DMS53 treated with DMSO at 0.1 percent for 48 hours (cell line): ENCODE data around the gene RHOJ.

Experiments used
- DNase-seq: peaks from one replicate; lab custom pipeline; 2025; ENCODE audit not compliant: unreplicated experiment; lab: John Stamatoyannopoulos, UW

Gene RHOJ

DNA sequence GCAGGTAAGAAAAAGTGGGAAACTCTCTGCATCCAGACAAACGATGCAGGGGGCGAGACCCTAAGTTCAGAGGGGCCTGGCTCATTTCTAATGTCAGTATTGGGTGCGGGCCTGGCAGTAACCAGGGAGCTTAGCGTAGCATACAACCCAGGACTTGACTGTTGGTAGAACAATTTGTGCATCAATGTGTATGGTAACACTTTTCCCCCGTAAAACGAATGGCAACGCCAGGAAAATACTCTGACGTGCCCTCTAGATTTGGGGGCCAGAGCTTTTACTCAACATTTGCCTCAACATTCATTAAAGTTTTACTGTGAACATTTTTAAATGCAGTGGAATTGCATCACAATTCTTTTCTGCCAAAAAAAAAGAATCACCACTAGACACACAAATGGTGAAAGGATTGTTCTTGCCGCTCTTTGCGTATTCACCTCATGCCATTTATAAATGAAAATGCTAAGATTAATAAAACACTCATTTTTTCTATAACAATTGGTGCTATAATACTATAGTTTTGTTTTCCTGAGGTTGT, 867 bp downstream of the RHOJ start:
- no peak for DNase-seq

DNA sequence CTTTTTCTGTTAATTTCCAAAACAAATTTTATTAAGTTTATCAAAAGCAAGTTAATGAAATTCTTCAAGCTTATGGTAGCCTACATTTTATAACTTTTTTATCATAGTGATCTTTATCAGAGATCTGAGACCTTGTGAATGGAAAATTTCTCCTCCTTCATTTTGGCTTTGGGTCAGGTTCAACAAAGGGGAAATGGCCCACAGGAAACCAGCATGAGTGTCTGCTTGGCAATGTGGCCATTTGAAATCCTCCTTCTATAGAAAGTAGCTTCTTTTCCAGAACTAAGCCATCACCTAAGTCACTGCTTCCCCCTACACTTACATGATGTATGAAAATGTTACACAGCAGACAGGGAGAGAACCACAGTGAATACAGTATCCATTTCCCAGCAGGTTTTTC, 1.6 kb downstream of the RHOJ start:
- no peak for DNase-seq

DNA sequence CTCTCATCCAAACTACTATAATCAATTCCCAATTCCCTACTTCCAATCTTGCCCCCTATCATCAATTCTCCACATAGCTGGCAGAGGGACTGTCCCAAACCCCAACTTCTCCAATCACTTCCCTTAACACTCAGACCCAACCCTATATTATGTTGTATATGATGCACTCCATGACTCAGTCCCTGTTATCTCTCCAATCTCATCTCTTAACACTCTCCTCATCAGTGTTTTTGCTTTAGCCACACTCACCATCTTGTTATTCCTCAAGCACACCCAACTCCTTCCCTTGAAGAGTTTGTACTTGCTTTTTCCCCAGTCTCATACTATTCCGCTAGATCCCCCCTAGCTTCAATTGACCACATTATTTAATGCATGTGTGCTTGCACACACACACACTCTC, 4.9 kb downstream of the RHOJ start:
- DNase-seq, result no peak

DNA sequence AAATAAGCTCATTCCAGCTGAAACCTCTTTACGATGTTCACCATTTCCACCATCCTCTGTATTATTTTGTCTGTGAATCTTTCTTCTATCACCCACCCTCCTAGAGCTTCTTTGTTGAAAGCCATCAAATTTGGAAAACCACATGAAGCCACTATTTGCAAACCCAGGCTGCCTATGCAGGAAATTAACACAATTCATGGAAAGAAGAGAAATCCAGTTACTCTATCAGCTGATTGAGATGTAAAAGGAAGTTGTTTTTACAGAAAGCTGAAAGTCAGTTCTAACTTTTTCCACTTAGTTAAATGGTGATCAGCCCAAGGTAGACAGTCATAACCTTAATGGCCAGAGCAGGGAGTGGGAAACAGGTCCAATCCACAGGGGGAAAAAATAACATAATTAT, 6.6 kb downstream of the RHOJ start:
- no peak for DNase-seq

DNA sequence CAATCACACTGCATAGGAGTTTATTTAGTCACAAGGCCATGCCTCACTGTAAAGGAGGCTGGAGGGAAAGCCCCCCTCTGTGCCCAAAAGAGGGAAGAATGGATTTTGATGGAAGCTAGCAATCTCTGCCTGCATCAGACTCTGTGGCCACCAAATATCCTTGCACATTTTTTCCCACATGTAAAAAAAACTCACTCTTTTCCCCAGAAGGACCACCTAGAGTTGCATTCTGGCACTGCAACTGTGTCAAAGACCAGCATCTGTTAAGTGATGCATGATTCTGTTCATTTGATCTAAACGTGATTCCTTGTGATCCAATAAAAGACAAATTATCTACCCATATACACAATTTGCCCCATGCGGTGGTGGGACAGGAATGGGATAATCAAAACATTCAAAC, 8.0 kb downstream of the RHOJ start:
- DNase-seq, result no peak

DNA sequence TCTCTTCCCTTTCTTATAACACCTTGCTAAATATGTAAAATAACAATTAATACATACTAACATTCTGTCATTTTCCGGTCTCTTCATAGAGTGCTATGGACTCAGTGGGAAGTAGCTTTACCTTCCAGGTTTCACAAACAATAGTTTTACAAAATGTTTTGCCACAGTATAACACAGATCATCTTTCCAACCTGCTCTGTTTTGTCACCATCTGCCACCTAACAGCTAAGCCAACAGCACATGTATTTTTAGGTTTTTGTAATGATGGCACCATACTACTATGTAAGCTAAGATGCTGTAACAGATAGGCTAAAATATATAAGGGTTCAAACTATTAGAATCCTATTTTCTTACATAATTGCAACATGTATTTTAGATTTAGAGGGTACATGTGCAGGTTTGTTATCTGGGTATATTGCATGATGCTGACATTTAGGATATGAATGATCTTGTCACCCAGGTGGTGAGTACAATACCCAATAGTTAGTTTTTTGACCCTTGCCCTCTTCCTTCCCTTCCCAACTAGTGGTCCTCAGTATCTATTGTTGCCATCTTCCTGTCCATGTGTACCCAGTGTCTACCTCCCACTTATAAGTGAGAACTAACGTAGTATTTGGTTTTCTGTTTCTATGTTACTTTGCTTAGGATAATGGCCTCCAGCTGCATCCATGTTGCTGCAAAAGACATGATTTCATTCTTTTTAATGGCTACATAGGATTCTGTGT, 8.7 kb downstream of the RHOJ start:
- DNase-seq, result no peak

DNA sequence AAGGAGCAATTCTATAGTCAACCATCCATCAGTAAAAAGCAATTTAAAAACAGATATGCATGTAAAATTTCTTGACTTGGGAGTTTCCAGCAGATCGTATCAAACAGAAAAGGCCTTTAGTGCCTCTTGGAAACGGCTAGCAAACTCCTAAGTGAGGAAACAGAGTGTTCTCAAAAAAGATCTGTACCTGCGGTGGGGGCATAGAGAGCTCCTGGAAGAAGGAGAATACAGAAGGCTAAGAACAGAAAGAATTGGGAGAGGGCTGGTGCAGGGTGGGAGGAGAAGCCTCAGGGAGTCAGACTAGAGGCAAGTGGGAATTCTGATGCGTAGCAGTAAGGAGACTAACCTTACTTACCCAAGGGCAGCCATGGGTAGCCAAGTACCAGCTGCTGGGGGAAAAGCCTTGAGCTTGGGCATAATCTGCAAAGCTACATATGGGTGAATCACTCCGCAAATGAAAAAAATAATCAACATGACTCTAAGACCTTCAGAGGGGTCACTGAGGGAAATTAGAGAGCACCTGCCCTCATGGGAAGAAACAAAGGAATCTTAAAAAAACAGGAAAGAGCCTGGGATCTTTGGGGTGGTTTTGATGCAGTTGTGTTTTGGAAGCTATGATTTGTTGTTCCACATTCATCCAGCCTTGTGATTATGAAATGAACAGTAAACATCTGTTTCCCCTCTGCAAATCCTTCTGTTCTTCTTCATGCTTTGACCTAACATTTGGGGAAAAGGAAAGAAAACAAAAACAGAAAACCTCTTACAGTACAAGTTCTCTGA, 10.4 kb downstream of the RHOJ start:
- no peak for DNase-seq

DNA sequence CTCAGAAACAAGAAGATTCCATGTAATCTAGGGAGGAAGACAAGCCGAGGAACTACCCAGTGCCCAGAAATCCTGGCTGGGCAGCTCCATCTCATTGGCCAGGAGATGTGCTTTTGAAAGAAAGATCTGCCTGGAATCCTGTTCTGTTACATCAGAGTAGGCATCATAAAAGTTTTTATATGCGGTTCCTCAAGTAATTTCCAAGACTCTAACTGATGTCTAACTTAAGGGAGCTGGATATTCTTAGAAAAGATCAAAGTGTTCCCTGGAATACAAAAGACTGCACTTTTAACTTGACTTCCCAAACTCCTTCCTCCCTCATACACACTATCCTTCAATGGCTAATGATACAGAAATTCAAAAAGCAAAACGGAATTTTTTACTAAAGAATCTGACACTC, 16.3 kb downstream of the RHOJ start:
- DNase-seq, result no peak

DNA sequence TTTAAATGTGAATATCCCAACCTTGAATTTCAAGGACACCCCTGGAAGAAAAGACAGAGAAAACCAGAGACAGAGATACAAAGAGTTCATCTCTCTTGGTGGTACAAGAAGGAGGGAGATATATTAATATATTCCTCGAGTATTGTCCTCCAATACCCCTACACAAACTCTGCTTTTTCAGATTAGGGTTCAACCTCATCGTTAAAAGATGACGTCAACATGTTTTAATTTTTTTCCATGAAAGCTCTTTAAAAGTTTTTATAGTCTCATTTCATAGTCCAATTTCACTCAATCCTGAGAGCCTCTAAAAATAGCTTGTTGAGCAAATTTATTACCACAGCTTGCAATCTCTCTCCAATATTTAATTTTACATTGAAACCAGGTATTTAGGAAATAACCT, 19.4 kb downstream of the RHOJ start:
- no peak for DNase-seq

DNA sequence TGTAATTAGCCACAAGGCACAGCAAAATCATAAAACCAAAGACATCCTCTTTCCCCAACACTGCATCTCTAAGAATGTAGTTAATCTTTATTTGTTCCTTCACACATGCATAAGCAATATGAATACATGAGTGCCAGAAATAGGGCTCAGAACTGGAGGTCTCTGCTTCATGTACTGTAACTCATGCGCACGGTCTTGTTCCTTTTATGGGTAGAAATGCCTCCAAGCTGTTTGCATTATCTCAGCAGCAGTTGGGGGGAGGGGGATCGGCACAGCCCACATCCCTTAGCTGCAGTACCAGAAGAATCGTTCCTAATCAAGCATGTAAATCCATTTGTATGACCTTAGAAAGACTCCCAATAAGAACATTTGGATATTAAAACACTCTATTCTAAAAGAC, 20.0 kb downstream of the RHOJ start:
- no peak for DNase-seq

DNA sequence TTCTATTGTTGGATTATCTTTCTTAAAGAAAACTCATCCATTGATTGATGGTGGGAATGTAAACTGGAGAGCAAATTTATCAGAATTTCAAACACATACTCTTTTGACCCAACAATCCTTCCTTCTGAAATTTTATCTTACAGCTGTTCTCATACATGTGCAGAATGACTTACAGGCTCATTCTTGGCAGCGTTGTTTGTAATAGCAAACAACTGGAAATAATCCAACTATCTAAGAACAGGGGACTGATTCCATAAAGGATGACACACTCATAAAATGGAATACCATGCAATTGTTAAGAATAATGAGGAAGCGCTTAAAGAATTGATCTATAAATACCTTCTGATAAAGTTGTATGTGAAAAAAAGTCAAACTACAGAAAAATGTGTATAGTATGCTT, 24.0 kb downstream of the RHOJ start:
- no peak for DNase-seq

DNA sequence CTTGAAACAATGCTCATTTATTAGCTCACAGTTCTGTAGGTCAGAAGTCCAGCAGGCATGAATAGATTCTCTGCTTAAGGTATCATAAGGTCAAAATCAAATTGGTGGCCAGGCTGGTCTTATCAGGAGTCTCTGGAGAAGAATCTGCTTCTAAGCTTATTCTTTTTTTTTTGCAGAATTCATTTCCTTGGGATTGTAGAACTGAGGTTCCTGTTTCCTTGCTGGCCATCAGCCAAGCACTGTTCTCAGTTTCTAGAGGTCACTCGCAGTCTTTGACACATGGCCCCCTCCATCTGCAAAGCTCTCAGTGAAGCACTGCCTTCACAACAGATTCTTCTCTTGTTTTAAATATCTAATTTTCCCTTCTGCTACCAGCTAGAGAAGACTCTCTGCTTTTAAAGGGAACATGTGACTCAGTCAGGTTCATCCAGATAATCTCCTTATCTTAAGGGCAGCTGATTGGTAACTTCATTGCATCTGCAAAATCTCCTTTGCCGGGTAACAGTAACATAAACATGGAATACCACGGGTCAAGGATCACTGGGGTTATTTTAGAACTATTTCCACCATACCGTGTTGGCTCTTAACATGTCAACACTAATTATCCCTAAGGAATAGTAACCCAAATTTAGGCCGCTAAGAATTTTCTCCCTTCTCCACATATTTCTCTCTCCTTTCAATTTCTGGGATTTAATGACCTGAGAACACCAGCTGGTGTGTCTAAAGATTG, 25.3 kb downstream of the RHOJ start:
- no peak for DNase-seq

DNA sequence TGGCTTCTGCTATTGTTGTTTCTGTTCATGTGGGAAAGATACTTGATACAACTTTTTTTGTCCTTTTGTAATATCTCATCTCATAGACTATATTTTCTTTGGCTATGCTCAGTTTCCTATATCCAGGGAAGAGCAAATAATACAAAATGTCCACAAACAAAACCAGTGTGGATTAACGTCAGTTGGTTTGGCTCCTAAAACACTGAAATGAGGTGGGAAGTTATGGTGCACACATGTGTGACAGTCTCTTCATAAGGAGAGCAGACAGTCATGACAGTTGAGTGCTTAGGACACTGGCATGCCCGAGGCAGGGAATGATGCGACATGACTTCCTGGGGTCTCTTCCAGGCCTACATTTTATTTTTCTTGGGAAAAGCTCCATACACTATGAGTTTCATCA, 27.5 kb downstream of the RHOJ start:
- DNase-seq, result no peak

DNA sequence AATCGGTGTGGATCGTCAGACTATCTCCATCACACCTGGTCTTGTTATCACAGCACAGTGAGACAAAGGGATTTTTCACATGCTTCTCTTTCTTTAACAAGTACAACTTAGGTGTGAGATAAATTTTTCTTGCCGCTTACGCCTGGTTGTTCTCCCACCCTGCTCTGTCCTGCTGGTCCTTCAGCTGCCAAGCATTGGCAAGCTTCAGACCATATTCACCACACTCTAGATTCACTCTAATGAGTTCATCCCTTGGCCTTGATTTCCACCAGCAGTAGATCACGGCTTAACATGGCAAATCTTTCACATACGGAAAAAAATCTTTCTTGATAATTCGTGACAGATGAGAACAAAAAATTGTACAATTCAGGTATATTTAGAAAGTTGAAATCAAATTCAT, 33.5 kb downstream of the RHOJ start:
- no peak for DNase-seq

DNA sequence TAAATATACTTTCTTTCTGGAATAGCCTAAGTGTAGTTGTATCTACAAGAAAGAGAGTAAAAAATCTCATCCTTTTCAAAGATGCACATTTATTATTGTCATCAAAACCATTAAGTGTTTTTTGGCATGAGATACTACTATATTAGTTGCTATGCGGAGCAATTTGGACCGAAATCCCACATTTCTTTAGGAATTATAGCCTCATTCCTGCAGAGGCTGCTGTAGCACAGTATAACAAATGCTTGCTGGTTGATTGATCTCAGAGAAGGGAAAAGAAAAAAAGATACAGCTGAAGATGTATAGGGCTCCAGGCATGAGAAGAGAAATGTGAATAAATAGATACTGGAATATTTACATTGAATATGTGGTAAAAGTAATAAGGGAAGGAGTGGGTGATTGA, 36.0 kb downstream of the RHOJ start:
- DNase-seq, result no peak

DNA sequence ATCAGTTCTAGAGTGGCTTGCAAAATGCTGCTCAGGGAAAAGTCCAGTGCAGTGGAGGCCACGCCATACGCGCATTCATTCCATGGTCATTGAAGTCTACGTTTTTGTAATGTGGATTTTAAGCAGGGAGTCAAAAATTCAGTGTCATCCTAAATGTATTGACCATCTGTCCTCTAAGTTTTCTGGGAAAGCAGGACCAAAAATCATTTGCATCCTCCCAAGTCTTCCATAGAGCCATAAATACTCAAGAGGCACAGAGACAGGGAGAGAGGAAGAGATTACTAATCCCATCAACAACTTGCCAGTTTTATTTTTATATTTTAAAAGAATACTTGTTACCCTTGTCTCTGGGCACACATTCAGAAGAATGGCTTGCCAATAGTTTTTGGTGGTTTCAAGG, 36.9 kb downstream of the RHOJ start:
- no peak for DNase-seq

DNA sequence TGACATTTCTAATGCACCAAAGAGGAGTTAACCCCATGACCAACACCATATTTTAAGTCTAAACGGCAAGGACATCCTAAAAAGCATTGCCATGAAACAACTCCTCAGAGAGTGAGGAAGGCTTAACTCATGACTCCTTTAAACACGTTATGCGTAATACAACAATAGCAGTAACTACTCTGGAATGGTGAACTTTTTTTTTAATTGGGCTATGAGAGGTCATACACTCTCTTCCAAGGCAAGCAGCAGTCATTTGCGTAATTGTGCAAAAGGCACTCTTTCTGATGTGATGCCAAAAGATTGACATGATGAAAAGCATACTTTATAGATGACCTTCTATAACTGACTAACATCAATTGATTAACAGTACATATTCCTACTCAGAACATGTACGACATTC, 39.4 kb downstream of the RHOJ start:
- no peak for DNase-seq

DNA sequence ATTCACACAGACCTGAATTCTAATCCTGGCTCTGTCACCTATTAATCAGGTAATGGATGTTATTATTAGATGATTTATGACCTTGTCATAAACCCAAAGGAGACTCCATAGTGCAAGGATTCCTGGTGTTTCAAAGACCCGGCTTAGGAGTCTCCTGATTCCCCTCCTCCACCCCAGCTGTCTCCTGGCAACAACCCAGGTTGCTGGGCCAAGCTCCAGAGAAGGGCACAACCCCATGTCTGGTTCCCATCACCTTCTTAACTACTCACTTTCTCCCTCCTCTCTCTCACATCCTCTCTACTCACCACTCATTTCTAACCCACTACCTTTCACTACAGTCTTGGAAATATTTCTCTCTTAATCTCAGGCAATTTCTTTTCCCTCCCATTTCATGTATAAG, 41.6 kb downstream of the RHOJ start:
- no peak for DNase-seq

DNA sequence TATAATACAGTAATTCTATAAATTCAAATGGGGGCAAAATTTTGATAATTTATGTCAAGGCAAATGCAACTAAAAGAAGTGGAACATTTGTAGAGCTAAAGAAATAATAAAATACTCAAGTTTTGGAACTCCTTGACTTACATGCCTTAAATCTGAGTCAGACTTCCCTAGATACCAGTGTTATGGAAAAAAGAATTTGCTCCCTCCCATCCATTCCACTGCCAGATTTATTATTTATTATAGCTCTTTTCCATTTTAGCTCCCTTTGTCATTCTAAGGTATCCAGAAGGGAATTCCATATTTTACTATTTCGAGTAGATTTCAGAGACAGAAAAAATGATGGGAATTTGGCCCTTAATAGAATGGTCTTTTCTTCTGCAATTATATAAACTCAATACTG, 44.0 kb downstream of the RHOJ start:
- no peak for DNase-seq

DNA sequence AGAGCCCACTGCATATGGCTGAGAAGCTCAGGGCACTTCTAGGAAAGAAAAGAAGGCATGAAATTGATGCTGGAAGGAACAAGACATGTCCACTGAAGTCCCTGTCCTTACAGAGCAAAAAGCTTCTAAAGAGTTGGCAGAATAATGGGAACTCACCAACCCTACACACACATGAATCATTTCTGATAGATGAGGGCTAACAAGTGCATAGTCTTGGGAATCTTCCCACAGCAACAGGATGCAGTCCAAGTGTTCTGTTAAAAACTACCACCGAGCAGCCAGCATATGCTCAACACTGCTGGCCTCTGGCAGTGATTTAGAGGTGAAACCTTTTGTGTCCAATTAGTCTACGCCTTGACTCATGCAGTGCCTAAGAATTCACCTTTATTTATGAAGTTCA, 44.8 kb downstream of the RHOJ start:
- DNase-seq, result no peak

DNA sequence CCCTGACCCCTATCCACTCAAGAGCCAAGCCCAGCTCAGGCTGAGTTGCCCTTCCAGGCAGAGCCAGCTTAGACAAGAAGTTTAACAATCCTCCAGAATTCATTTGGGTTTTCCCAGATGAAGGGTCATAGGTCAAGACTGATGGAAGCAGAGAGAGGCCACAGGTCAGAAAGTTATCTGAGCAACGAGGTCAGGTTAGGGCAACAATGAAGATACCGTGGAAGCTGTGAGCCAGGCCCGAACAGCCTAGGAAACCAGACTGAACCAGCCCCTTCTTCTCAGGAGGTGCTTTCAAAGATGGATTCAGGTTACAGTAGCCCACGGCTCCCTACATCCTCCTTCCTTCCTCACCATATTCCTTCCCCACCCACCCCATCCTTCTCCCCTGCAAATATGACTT, 53.1 kb downstream of the RHOJ start:
- DNase-seq, result no peak

DNA sequence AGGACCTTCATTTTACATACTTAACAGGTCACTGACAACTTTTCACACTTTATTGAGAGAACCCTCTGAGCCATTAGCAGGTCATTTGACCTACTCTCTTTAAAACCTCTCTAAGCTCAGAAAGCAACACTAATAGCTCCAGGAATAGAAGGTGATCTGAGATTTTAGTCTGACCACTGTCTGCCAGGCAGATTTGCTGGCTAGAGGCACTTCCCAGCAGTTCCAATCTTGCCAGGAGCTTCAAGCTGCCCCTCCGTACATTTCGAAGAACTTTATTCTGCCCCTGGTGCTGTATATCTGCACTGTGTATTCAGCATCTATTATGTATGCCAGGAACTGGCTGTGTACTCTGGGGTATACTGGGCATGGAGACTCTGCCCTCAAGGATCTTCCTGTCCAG, 58.2 kb downstream of the RHOJ start:
- no peak for DNase-seq
